Non-pigmented ciliary epithelial cell (primary cell): ENCODE measurements around the gene OPCML.

Source experiments
- DNase-seq: peaks from one replicate; pipeline ENCODE4 v3.0.0-alpha.2; 2010; ENCODE audit warnings: low read depth

Gene OPCML

GRCh38 chr11:132888226-132888625 is 644.1 kb downstream of the OPCML start:
- DNase-seq, result no peak

- peak; percentile 57 for DNase-seq
These were observed 646.0 kb downstream of the OPCML start for GRCh38 chr11:132886335-132886734.

GRCh38 chr11:132883241-132883640 is 649.1 kb downstream of the OPCML start:
- no peak for DNase-seq

- DNase-seq, result no peak
These were observed 650.7 kb downstream of the OPCML start for GRCh38 chr11:132881622-132882021.

- DNase-seq, result no peak
These were observed 654.2 kb downstream of the OPCML start for GRCh38 chr11:132878111-132878510.

- no peak for DNase-seq
These were observed 655.6 kb downstream of the OPCML start for GRCh38 chr11:132876705-132877104.

GRCh38 chr11:132876239-132876638 is 656.1 kb downstream of the OPCML start:
- no peak for DNase-seq

GRCh38 chr11:132874638-132875037 is 657.7 kb downstream of the OPCML start:
- DNase-seq, result peak; percentile 76

GRCh38 chr11:132873841-132874240 is 658.5 kb downstream of the OPCML start:
- DNase-seq, result no peak

- DNase-seq, result no peak
These were observed 660.1 kb downstream of the OPCML start for GRCh38 chr11:132872211-132872610.

GRCh38 chr11:132866783-132867545 is 665.3 kb downstream of the OPCML start:
- no peak for DNase-seq

- no peak for DNase-seq
These were observed 666.7 kb downstream of the OPCML start for GRCh38 chr11:132865623-132866022.

GRCh38 chr11:132864811-132865576 is 667.3 kb downstream of the OPCML start:
- DNase-seq, result no peak

- DNase-seq, result no peak
These were observed 669.4 kb downstream of the OPCML start for GRCh38 chr11:132862933-132863332.

GRCh38 chr11:132862137-132862536 is 670.2 kb downstream of the OPCML start:
- no peak for DNase-seq

GRCh38 chr11:132859306-132859705 is 673.0 kb downstream of the OPCML start:
- DNase-seq, result no peak

GRCh38 chr11:132858223-132858622 is 674.1 kb downstream of the OPCML start:
- DNase-seq, result no peak

- no peak for DNase-seq
These were observed 676.3 kb downstream of the OPCML start for GRCh38 chr11:132856032-132856431.

- DNase-seq, result no peak
These were observed 676.8 kb downstream of the OPCML start for GRCh38 chr11:132855516-132855915.

GRCh38 chr11:132853886-132854285 is 678.4 kb downstream of the OPCML start:
- DNase-seq, result no peak

GRCh38 chr11:132852361-132852760 is 679.9 kb downstream of the OPCML start:
- no peak for DNase-seq

GRCh38 chr11:132851247-132851646 is 681.1 kb downstream of the OPCML start:
- DNase-seq, result no peak

GRCh38 chr11:132850266-132850665 is 682.0 kb downstream of the OPCML start:
- no peak for DNase-seq
